ENCODE measurements around the gene SNAI3. TPM values are rescaled to one million over a fixed set of nuclear protein-coding genes. Genes with fewer than 3 reads are reported as not detected.

The SNAI3 gene
- total RNA-seq, 1 donor from 2014 or later, result 0.16 TPM

- DNase-seq, result no peak
Measured at GRCh38 chr16:88649924-88650748, 36.2 kb downstream of the SNAI3 start.

- no peak for DNase-seq
Measured at GRCh38 chr16:88649195-88649923, 36.9 kb downstream of the SNAI3 start.

- DNase-seq, result no peak
Measured at GRCh38 chr16:88647178-88648070, 38.9 kb downstream of the SNAI3 start.

- no peak for DNase-seq
Measured at GRCh38 chr16:88646345-88647034, 39.8 kb downstream of the SNAI3 start.

GRCh38 chr16:88645941-88646340, 40.4 kb downstream of the SNAI3 start:
- DNase-seq, result no peak

GRCh38 chr16:88645455-88645854, 40.9 kb downstream of the SNAI3 start:
- DNase-seq, result no peak

- DNase-seq, result no peak
Measured at GRCh38 chr16:88643644-88643932, 42.7 kb downstream of the SNAI3 start.

GRCh38 chr16:88642881-88643643, 43.2 kb downstream of the SNAI3 start:
- no peak for DNase-seq

GRCh38 chr16:88640498-88641247, 45.6 kb downstream of the SNAI3 start:
- DNase-seq, result no peak

GRCh38 chr16:88640039-88640495, 46.2 kb downstream of the SNAI3 start:
- DNase-seq, result no peak

GRCh38 chr16:88639231-88640038, 46.9 kb downstream of the SNAI3 start:
- no peak for DNase-seq

GRCh38 chr16:88638323-88639230, 47.7 kb downstream of the SNAI3 start, which contains the start of gene IL17C:
TSS of gene IL17C (plus strand) at chr16:88638572. CDS start at chr16:88638642, 70 bp downstream.
- DNase-seq, result no peak

- DNase-seq, result no peak
Measured at GRCh38 chr16:88636488-88637265, 49.6 kb downstream of the SNAI3 start.

- no peak for DNase-seq
Measured at GRCh38 chr16:88635671-88636319, 50.5 kb downstream of the SNAI3 start.

- no peak for DNase-seq
Measured at GRCh38 chr16:88634994-88635670, 51.2 kb downstream of the SNAI3 start.

Data from occipital lobe (tissue), 2 donors.